GM19328 (cell line): ENCODE measurements around the gene PRSS38.

Source experiments
- ATAC-seq: cut with Tn5 transposase; IDR thresholded peaks from one replicate; pipeline ENCODE4 v1.9.1; 2021; ENCODE audit warnings: mild to moderate bottlenecking, moderate library complexity; ENCODE audit not compliant: unreplicated experiment

Gene PRSS38

DNA sequence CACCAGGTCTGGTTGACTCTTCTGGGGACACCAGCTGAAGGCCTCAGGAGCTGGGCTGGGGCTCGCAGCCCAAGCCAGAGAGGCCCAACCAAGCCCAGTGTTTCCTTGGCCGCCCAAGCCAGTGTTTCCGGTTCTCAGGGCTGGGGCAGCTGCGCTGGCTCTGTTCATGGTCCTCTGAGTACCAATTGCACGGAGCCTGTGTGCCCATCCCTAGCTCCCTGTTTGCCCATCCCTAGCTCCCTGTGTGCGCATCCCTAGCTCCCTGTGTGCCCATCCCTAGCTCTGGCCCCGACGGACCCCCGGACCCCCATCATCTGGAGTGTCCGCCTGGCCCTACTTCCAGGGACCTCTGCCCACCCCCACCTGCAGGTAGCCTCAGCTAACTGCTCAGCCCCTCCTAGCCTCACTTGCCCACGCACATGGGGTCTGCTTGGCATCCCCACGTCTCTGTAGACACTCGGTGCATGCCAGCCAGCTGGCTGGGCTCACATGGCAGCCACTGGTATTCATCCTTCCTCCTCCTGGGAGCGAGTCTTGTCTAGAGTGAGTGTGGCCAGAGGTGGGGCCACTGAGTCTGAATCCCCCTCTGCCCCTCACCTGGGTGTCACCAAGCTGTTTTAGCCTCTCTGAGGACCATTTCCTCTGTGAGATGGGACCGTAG is 68.3 kb downstream of the PRSS38 start:
- no peak for ATAC-seq

DNA sequence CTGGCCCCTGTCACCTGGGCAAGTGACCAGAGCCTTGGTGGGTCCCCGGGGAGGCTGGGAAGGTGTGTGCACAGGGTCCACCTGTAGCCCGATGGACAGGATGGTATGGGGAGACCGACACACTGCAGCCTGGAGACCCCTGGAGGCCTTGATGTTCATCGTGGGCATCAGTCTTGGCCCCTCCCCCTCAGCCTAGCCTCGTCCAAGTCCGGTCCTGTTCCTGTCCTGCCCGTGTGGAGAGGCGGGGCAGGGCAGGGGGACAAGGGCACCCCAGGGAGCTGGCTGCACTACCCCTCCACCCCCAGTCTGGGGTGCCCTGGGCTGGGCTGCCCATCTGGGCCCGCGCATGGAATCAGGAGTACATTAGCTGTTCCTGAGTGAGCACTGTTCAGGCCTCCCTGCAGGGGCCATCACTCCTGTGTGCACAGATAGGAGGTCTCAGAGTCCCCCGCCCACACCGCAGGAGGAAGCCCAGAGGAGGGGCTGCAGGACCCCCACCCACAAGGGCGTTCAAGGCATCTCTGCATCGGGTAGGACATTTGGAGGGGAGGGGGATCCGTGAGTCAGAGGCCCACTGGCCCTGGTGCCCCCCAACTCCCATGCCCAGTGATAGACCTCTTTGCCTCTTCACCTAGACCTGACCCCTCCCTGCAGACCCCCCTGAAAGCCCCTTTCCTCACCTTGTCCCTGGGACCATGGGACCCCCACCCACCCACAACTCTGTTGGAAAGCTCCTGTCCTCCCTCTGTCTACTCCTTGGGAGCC is 69.1 kb downstream of the PRSS38 start:
- ATAC-seq = no peak

DNA sequence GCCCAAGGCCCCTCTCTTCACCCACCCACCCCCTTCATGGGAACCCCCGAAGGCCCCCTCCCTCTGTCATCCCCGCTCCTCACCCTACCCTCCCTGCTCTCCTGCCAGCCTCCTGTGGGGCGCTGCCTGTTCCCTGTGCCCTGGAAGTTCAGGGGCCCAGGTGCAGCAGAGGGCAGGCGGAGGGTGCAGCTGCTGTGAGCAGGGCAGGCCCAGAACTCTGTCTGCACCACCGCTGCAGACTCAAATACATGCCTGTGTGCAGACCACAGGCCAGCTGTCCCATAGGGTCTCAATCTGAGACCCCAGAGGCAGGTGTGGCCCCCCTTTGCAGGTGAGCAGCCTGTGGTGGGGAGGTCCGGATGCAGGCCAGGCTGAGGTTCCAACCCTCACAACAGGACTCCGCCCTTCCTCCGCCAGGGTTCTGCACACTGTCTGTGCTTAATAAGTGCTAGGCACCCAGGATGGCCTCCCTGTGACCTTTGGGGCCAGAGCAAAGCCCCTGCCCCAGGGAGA is 69.7 kb downstream of the PRSS38 start:
- ATAC-seq = no peak

DNA sequence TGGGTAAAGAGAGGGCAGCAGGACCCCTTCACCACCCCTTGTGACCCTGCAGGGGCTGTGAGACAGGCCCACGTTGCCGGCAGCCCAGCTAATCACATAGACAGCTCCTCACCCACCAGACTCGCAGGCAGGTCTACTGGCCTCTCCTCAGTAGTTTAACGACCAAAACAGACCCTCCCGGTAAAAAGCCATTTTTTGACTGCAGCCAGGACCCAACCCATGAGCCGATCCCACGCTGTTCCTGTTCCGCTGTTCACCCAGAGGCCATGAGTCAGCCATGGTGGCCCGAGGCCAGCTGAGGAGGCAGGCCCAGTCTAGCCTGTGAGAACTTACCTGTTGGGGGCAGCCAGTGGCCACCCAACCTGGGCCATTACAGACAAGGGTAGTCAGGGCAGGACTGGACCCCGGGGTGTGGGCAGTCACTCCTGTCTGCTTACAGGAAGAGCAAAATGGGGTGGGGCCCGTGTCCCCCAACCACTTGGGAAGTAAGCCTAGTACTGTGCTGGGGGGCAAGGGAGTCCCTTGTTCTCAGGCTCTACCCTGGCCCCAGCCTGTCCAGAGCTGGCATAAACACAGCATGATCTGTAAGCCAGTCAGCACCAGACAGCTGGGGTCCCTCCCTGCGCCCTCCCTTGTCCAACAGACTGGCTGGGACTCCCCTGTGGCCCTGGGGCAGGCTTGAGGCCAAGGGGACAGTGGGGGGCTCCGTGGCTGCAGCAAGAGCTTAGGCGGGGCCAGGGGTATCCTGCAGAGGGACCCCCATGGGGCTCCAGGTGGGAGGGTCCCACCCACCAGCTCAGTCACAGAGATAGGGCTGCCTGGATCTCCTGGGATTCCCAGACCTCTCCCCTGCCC is 70.4 kb downstream of the PRSS38 start:
- ATAC-seq = no peak

DNA sequence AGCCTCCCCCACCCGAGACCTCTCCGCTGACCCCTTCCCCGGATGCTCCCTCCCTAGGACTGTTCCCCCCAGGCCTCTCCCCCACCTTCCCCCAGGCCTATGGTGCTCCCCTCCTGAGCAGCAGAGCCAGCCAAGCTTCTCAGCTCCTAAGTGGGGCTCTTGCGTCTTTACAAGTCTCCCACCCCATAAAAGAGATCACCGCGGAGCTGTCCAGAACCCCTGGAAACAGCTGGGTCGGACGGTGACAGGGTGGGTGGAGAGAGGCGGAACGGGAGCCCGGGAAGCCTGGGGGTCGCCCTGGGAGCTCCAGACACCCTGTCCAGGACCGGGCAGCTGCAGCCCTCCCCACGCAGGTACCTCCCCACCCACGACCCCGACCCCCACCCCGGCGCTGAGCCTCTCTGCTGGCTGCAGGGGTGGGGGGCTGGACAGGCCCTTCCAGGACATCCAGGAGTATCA is 71.1 kb downstream of the PRSS38 start:
- ATAC-seq = no peak

DNA sequence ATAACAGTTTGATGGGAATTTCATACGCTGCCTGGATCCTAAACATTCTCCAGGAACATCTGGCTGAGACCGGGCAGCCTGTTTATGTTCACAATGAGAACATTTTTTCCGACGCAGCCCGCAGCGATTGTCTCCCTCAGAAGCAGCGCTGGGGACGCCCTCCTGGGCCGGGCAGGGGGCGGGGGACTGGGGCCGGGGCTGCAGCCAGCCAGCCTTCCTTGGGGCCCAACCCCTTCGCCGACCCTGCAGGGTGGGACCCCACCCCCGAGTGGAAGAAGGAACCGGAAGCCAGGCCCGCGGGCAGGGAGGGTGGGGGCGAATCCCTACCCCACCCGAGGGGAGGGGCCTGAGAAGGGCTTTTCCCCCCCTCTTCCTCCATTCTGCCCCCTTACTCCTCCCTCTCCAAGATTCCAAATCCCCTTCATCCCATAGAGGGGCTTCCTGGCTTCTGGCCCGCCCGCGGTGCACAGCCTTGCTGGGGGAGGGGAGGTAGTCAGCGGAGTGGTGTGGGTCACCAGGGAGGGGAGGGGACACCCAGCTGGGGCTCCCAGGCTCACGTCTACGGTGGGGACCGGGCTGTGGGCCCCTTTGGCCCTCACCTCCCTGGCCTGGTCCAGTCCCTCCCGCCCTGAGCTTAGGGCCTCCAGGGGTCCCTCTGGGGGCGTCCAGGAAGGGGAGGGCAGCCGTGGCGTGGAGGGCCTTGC is 71.7 kb downstream of the PRSS38 start:
- no peak for ATAC-seq

DNA sequence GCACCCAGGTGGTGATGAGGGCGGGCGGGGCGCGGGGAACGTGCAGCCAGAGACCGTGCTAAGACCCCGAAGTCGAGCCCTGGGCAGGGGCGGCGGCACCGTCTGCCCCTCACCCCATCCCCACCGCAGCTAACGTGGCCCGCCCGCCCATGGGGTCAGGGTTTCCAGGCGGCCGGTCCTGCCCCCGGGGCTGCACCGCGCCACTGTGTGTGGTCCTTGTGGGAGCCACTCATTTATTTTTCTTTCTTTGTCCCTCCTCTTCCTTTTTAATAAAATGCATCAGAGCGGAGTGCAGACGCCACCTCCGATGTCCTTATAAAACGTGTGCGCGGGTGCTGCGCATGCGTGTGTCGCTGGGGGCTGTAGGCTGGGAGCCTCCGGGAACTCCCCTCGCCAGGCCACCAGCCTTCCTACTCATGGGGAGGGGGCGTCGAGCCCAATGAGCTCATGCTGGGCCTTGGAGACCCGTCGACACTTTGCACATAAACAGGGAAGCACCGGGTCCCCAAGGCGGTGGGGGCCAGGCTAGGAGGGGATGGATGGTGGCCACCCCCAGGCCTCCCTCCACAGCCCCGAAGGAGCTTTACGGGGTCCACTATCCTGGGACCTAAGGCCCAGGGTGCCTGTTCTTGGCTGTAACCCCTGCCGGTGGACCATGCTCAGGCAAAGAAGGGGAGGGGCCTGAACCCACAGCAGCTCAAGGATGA is 72.4 kb downstream of the PRSS38 start:
- no peak for ATAC-seq

DNA sequence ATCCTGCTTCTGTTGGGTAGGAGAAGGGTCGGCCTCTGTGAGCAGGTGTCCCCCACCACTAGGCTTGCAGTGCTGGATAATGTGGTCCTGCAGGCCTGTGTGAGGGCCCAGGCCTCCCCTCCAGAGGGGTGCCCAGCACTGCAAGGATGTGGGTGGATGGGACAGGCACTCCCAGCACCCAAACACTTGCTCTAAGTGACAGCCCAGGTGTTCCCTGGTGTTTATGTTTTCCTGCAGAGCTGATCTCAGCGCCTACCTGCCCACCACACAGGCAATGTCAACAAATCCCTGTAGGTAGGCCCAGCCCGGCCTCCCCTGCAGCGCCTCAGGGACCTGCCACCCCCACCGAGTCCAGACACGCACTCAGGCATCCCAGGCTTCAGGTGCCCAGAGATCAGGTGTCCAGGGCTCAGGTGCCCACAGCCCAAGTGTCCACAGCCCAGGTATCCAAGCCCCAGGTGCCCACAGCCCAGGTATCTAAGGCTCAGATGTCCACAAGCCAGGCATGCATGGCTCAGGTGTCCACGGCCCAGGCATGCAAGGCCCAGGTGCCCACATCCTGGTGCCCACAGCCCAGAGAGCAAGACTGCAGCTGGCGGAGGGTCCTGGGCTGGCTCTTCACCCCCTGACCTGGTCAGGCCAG is 73.0 kb downstream of the PRSS38 start:
- ATAC-seq = no peak

DNA sequence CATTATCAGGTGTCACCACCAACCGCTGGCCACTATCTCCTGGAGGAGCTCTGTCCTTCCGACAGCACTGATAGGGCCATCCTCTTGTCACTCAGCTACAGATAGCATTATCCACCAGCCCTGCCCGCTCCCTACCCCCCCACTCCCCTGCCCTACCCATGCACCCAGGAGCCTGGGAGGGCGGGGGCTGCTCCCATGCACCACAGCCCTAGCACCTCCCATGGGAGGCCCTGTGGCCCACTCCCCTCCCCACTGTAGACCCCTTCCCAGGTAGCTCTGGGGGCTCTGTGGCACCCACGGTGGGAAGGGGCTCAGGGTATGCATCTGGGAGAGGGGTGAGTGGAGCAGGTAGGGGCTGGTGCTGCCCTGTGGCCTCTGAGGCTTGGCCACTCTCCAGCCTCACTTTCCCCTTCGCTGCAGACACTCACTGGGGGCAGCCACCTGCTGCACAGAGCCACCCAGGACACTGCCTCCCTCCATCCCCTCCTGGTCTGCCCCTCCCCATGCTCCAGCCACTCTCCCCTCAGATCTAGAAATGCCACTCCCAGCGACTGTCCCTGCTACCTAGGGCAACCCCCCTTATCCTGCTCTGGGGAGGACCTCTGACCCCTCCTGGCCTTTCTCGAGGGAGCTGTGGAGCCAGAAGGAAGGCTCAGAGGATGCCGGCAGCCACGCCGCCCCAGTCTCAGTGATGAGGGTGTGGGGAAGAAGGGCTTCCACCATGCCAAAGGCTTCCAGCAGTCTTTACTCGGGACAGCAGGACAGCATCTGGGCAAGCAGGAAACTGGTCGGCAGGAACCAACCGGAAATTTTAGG is 73.8 kb downstream of the PRSS38 start:
- no peak for ATAC-seq

DNA sequence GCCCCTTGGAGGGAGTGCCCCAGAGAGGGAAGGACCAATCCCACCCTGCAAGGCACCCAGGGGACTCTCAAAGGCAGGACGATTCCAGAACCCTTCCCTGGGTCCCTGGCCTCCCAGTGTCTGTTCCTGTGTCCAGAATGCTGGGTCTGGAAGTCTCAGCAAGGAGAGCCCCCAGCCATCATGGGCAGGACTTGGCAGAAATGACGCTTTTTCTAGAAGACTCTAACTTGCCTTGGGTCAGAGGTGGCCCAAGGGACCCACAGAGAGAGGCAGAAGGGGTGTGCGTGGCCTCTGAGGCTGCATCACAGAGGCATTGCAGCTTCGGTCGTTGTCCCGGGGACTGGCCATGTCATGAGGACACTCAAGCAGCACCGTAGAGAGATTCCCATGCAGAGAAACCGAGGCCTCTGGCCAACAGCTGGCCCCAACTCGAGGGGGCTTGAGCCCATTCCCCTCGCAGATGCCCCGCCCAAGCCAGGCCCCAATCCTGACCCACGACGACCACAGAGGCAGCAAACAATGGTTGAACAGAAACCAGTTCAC is 74.5 kb downstream of the PRSS38 start:
- ATAC-seq = no peak

DNA sequence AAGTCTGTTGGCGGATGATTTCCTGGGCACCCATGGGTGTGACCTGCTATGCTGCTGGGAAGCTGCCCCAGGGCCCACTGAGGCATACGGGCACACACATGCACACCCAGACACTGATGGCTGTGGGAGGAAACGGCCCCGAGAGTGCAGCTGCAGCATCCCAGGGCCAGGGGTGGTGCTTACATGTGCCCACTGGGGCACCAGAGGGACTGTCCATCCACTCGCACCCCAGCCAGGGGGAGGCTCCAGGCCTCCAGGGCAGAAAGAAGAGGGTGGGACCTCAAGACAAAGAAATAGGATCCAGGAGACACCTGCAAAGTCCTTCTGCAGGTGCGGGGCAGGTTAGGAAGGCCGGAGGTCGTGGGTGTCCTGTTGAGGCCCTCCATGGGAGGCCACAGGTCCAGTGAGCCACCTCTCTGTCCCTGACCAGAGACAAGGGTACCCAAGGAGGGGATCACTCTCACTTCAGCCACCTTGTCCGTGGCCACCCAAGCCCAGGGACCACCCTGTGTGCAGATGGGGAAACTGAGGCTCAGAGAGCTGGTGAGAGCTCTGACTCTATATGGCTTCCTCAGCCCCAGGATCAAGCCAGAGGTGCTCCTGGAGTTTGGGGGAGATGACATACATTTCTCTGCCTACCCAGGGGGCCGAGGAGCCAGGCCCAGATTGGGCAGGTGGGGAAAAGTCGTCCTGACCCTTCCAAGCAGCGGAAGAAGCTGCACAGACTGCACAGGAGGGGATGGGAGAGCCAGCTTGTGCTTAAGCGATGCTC is 75.2 kb downstream of the PRSS38 start:
- no peak for ATAC-seq

DNA sequence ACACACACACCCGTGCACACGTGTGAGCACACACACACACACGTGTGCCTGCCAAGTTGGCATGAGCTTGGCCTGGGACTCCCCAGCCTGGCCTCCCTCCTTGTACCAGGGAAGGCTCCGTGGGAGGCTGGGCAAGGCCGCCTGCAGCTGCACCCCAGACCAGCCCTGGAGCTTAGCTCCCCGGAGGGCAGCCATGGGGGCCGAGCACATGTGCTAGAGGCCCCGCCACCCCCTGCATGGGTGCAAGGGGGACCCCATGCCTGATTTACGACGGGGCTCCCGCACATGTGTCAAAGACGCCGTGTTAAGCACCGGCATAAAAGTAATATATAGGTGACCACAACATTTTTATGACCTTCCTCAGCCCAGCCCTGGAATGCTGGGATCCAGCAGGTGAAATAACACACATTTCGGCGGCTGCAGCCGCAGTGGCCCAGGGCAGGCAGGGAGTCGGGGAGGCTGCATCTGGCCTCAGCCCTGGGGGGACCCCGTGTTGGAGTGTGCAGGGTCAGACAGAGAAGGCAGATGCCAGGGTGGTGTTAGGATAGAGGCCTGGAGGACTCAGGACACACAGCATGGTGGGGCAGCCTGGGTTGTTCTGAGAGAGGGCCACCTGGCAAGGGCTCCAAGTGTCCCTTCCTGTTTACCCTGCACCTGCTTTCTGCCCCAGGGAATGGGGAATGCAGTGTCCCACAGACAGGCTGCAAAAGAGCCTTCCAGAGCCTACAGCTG is 75.9 kb downstream of the PRSS38 start:
- ATAC-seq = no peak

DNA sequence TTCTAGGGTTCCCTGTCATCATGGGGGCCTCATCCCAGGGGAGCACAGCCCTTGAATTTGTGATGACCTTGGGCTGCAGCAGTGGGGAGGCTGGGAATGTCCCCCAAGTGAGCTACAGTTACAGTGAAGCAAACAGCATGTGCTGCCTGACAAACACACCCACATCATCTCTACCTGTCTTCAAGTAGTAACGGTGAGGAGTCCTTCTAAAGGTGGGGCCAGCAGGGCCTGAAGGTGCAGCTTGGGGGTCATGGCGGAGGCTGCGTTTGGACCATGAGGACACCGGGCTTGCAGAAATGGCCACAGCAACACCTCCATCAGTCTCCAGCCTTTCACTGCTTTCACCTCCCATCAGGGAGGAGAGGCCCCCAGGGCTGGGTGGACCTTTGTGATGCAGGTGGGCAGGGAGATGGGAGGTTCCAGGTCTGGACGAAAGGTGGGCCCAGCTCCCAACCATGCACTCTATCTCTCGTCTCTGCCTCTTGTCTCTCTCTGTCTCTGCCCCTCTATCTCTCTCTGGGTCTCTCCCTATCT is 76.5 kb downstream of the PRSS38 start:
- ATAC-seq = no peak

DNA sequence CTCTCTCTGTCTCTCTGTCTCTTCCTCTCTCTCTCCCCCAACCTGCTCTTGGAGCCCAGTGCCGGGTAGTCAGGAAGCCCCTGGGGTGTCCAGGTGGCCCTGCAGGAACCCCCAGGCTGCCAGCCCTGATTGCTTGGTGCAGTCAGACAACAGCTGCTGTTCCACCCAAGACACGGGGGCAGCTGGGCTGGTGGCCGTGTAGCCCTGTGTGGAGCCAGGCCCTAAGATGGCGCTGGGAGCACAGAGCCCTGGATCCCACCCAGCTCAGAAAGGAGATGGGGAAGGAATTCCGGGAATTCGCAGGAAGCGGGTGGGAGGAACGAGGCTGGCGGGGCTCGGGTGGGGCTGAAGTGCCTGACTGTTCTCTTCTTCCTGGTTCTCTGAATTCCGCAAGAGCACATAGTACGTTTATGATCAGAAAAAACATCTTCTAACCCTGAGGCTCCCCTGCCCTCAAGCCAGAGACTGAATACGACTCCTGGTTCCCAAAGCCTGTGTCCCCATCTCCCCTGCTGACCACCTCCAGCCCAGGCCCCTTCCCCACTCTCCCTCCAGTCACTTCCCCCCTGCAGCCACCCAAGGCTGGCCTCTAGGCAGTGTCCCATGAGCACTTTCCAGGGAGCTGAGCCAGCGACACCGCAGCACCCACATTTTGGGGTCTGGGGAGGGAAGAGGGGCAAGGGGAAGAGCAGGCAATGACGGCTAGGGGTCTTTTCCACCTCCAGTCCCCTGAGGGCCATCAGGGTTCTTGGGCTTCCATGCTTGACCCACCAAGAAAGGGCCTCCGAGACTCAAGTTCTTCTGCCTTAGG is 77.2 kb downstream of the PRSS38 start:
- no peak for ATAC-seq

DNA sequence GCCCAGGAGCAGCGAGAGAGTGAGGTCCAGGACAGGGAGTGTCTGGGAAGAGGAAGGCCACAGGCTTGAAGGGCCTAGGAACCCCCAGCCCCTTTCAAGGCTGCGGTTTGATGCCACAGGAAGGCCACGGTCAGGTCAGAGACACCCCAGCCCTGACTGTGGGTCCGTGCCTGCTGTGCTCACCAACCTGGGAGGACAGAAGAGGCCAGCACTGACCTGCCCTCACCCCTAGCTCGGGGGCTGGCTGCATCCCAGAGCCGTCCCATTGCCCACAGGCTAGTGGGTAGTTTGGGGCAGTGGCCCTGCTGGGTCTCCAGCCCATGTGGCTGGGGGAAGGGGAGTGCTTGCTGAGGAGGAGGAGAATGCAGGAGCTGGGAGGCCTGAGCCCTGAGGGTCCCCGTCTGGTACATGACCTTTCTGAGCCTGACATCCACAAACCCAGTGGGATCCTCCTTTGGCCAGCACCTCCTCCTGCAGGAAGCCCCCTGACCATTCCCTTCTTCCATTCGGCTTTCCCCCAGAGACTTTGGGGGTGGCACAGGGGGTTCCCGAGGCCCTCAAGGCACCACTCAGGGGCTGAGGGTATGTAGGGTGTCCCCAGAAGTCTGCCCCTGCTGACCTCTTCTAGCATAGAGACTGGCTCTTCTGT is 77.9 kb downstream of the PRSS38 start:
- ATAC-seq = no peak
